ENCODE results near the gene TMEM250. TPM values are rescaled to one million over a fixed set of nuclear protein-coding genes. Genes with fewer than 3 reads are reported as not detected.

The TMEM250 gene
- total RNA-seq, 1 experiment from 2014 or later = 66.1 TPM

DNA sequence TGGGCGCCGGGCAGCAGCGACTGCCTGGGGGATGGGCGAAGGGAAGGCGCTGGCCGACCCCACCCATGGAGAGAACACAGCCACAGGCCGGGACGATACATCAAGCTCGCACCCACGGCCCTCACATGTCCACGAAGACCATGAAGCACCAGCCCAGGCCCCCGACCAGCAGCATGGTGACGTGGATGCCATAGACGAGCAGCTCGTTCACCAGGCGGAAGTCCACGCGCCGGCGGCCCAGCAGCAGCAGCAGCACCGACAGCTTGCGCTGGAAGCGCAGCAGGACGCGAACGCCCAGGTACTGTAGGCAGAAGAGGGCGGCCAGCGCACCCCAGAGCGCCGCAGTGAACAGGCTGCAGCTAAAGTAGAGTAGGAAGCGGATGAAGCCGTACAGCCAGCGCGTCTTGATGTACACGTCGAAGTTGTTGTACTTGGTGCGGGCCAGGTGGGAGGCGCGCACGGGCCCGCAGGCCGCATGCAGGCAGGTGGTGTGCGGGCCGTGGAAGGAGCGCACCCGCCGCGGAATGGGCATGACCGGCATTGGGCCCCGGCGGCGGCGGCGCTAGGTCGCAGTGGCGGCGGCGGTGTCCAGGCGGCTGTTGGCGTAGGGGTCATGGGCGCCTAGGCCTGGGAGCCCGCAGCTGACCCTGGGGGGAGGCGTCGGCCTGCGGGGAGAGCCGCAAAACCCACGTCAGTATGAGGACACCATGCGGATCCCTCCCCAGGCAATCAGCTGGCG lies 2.1 kb downstream of the TMEM250 start:
- DNase-seq = no peak
- Histone ChIP-seq H3K27me3 (ENCODE audit: control insufficient read depth, insufficient read depth, low read length) (no peaks in the 10 kb centered on the region), H3K36me3 (replicated peaks; ENCODE audit: control insufficient read depth, insufficient read depth, low read length) (no peaks in the 10 kb centered on the region), H3K4me3 (ENCODE audit: insufficient read depth, low read depth, low read length) (no peak overlapping the region)

DNA sequence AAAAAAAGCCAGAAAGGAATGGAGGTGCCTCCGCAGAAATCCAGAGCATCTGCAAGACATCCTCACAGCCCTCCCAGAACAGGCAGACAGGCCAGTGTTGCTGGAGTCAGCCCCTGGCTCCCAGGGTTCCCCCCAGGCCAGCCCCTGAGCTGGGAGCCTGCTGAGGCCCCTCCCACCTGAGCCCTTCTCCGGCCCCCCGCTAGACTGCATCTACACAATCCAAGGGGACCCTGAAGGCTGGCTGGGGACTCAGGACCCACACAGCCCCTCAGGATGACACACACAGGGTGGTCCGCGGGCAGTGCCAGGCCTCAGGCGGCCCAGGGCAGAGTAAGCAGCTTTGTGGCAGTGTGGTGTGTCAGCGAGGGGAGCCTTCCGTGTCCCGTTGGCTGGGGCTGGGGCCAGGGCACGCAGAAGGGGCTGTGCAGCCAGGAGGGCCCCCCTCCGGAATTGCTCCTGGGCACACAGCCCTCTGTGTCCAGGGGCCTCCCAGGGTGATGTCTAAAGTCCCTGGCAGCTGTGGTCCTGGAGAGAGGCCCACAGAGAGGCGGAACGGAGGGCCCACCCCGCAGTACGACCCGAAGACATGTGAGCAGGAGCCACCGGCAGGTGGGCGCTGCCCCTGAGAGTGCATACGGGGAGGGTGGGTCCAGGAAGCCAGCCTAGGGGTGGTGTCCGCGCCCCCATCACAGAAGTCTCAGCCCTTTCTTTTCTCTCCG lies 2.9 kb downstream of the TMEM250 start:
- no peak for DNase-seq
- Histone ChIP-seq H3K27me3 (ENCODE audit: control insufficient read depth, insufficient read depth, low read length) (no peaks in the 10 kb centered on the region), H3K4me3 (ENCODE audit: insufficient read depth, low read depth, low read length) (no peak overlapping the region), H3K36me3 (replicated peaks; ENCODE audit: control insufficient read depth, insufficient read depth, low read length) (no peaks in the 10 kb centered on the region)

GRCh38 chr9:136115206-136115605 lies 3.5 kb downstream of the TMEM250 start:
- DNase-seq = no peak
- H3K27me3 ChIP-seq (ENCODE audit: control insufficient read depth, insufficient read depth, low read length) = no peaks in the 10 kb centered on the region
- no peaks in the 10 kb centered on the region for H3K36me3 ChIP-seq (replicated peaks; ENCODE audit: control insufficient read depth, insufficient read depth, low read length)
- H3K4me3 ChIP-seq (ENCODE audit: insufficient read depth, low read depth, low read length) = no peak overlapping the region

- no peaks in the 10 kb centered on the region for H3K27me3 ChIP-seq (ENCODE audit: control insufficient read depth, insufficient read depth, low read length)
- no peak for DNase-seq
- no peak overlapping the region for H3K4me3 ChIP-seq (ENCODE audit: insufficient read depth, low read depth, low read length)
- H3K36me3 ChIP-seq (replicated peaks; ENCODE audit: control insufficient read depth, insufficient read depth, low read length) = no peaks in the 10 kb centered on the region
These were observed 4.1 kb downstream of the TMEM250 start for GRCh38 chr9:136114610-136115009.

DNA sequence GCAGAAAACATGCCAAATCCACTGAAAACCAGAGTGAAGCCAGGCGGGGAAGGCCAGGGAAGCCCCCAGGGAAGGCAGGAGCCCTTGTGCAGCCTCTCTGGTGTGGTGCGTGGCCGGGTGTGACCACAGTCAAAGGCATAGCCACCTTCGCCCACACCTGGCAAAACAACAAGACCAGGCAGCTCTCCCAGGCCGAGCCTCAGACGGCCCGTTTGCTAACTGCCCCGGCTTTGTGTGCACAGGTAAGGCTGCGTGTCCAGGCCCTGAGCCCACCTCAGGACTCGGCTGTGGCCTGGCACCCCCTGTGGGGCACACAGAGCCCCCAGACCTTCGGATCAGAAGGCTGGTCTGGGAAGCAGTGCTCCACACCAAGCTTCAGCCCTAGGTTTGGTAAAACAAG lies 6.1 kb downstream of the TMEM250 start:
- no peak overlapping the region for H3K4me3 ChIP-seq (ENCODE audit: insufficient read depth, low read depth, low read length)
- no peak for DNase-seq
- H3K36me3 ChIP-seq (replicated peaks; ENCODE audit: control insufficient read depth, insufficient read depth, low read length) = no peaks in the 10 kb centered on the region
- H3K27me3 ChIP-seq (ENCODE audit: control insufficient read depth, insufficient read depth, low read length) = no peaks in the 10 kb centered on the region

DNA sequence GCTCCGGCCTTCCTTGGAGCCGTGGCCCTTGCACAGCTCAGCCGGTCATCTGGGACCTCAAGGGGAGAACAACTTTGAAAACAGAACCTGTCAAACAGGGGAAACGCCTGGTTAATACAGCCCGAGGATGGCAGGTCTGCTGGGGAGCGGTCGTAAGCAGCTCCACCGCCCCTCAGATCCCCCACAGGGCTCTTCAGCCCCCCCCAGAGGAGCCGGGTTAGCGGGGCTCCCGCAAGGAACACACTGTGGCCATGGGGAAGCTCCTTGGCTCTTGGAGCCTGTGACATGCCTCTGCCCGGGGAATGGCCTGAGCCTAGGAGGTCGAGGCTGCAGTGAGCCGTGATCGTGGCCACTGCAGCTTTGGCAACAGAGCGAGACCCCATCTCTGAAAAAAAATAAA lies 6.8 kb downstream of the TMEM250 start:
- Histone ChIP-seq H3K4me3 (ENCODE audit: insufficient read depth, low read depth, low read length) (no peak overlapping the region), H3K36me3 (replicated peaks; ENCODE audit: control insufficient read depth, insufficient read depth, low read length) (no peaks in the 10 kb centered on the region), H3K27me3 (ENCODE audit: control insufficient read depth, insufficient read depth, low read length) (no peaks in the 10 kb centered on the region)
- DNase-seq = peak; percentile 71

DNA sequence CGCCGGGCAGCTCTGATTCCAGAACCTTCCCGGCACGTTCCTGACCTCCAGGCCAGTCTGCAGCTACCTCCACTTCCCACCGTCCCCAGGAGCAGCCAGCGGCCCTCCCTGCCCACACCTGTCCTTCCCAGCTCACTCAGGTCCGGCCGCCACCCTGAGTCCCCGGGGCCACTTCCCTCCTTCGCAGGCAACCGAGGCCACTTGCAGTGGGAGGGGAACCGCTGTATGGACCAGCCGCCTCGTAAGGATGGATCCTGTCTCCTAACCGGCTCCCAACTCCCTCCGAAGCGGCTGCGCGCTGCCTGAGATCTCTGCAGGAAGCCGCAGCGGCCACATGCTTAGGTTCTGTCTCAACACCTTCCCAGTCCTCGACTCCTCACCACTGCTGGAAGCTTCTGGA lies 7.5 kb downstream of the TMEM250 start:
- DNase-seq = peak; percentile 63
- no peaks in the 10 kb centered on the region for H3K27me3 ChIP-seq (ENCODE audit: control insufficient read depth, insufficient read depth, low read length)
- H3K4me3 ChIP-seq (ENCODE audit: insufficient read depth, low read depth, low read length) = no peak overlapping the region
- H3K36me3 ChIP-seq (replicated peaks; ENCODE audit: control insufficient read depth, insufficient read depth, low read length) = no peaks in the 10 kb centered on the region

DNA sequence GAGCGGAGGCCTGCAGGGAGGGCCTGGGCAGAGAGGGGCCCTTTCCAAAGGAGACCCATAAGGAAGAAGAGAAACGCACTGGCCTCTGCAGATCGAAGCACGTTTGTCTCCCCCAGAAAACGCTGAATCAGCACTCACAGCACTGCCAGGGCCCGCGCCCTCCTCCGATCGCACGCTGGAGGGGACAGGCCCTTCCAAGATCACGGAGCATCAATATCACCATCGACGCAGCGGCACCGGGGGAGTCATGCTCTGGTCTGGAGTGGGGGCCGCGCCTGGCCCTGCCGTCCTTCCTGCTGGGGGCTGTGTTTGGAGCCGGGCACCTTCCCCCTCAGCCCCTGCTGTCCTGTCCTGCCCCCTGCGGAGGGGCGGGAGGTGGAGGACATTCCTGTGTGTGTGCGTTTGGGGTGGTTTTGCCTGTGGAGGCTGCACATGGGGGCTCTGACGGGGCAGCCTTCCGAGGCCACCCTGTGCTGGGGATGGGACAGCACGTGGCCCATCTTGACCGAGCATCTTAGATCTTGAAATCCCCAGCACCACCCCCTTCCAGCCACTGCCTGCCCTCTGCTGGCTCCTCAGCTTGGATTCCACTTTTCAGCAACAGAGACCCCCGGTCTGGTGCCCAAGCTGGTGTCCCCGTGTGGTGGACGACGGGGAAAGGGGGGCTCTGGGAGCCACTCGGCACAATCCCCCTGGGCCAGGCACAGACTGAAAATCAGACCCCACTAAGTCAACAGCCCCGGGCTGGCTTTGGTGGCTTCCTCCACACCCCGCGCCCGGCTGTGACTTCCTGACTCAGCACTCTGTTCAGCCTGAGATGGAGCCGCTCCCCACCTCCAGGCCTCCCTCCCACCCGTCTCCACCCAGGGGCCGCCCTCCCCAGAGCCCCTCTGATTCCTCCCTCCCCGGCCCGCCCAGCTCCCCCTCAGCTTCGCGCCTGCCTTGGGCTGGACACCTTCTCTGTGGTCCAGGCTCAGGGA lies 8.3 kb downstream of the TMEM250 start:
- Histone ChIP-seq H3K36me3 (replicated peaks; ENCODE audit: control insufficient read depth, insufficient read depth, low read length) (no peaks in the 10 kb centered on the region), H3K4me3 (ENCODE audit: insufficient read depth, low read depth, low read length) (peak overlapping the region; percentile 40), H3K27me3 (ENCODE audit: control insufficient read depth, insufficient read depth, low read length) (no peaks in the 10 kb centered on the region)
- peak; percentile 88 for DNase-seq

- Histone ChIP-seq H3K4me3 (ENCODE audit: insufficient read depth, low read depth, low read length) (peak overlapping the region; percentile 40), H3K36me3 (replicated peaks; ENCODE audit: control insufficient read depth, insufficient read depth, low read length) (no peaks in the 10 kb centered on the region), H3K27me3 (ENCODE audit: control insufficient read depth, insufficient read depth, low read length) (no peaks in the 10 kb centered on the region)
- peak; percentile 96 for DNase-seq
These were observed 9.2 kb downstream of the TMEM250 start for GRCh38 chr9:136109351-136110081.

DNA sequence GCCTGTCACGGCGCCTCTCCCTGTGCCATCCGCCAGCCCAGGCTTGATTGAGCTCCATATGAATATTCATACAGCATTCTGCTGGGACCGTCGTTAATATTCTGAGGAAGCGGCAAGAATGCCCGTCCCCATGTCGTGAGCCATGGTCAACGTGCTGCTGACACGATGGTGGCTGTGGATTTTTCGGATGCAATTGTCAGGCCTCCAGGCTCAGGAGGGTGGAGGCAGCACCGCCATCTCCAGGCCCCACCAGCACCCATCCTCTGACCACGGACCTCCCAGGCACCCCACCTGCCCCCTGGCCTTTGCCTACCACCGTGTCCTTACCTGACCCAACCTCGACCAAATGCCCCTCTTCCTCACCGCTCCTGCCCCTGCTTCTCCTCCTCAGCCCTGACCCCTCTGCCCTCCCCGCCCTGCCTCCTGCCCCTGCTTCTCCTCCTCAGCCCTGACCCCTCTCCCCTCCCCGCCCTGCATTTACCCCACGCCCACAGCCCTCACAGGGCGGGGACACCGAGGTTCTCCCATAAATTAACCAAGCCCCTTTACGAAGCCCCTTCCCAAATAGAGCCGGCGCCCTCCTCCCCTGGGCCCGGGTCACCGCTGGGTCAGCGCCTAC lies 9.9 kb downstream of the TMEM250 start:
- no peak overlapping the region for H3K4me3 ChIP-seq (ENCODE audit: insufficient read depth, low read depth, low read length)

DNA sequence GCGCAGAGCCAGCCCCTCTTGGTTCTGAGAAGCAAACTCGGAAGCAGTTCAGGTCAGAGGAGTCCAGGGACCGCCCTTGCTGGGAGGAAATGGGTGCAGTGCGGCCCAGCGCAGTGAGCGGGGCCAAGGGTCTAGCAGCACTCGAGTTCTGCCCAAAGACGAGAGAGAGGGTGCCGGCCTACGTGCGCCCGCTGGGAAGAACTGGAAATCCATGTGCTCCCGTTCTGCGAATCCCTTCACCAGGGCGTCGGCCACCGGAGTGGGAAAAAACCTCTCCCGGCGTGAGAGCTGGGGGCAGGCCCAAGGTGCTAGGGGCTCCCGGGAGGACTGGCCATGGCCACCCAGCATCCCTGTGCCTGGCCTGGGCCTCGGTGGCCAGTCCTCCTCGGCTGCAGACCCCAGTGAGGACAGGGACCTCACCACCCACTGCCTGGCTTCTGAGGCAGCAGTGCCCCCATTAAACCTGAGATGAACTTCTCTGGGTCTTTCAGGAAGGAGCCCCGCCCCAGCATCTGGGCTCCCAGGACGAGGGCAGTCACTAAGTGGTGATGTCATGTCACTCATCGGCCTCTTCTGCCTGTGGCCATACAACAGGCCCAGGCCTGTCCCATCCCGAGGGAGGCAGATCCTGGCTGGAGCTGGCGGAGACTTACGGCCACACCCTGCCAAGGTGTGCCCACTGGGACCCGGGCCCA lies 10.6 kb downstream of the TMEM250 start:
- no peak for DNase-seq
- Histone ChIP-seq H3K4me3 (ENCODE audit: insufficient read depth, low read depth, low read length) (no peak overlapping the region), H3K36me3 (replicated peaks; ENCODE audit: control insufficient read depth, insufficient read depth, low read length) (no peaks in the 10 kb centered on the region), H3K27me3 (ENCODE audit: control insufficient read depth, insufficient read depth, low read length) (no peaks in the 10 kb centered on the region)

More for the DNA sequence above, 9.9 kb downstream of the TMEM250 start:
- Histone ChIP-seq H3K27me3 (ENCODE audit: control insufficient read depth, insufficient read depth, low read length) (no peaks in the 10 kb centered on the region), H3K36me3 (replicated peaks; ENCODE audit: control insufficient read depth, insufficient read depth, low read length) (no peaks in the 10 kb centered on the region)
- peak; percentile 70 for DNase-seq

DNA sequence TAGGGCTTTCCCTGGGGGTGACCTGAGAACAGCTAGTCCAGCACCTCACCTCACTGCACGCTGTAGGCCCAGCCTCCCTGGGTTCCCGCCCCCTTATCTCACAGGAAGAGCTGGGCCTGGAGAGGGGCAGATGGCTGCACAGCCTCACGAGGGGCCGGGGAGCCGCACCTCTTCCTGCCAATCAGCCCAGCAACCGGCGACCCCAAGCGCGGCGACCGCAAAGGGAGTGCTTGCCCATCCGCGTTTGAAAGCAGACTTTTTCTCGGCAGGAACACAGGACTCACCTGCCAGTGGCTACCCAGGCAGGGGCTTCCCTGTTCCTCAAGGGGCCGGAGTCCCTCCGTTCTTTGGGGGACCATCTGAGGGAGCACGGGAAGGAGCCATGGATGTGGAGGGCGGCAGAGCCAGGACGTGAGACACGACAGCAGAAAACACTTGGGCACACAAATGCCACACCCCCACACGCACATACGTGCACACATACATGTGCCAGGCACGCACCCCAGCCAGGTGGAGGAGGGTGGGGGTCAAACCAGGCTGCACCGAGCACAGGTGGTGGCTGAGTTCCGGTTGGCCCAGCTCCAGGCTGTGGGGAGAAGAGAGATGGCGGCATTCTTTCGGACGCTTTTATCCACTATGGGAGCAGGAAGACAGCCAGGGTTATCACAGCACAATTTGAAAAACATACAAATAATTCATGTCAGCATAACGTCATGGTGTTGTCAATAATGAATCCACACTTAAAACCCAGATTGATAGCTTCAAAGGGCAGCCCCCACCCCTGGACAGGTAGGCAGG lies 11.3 kb downstream of the TMEM250 start:
- Histone ChIP-seq H3K36me3 (replicated peaks; ENCODE audit: control insufficient read depth, insufficient read depth, low read length) (no peaks in the 10 kb centered on the region), H3K4me3 (ENCODE audit: insufficient read depth, low read depth, low read length) (no peak overlapping the region), H3K27me3 (ENCODE audit: control insufficient read depth, insufficient read depth, low read length) (no peaks in the 10 kb centered on the region)
- DNase-seq = peak; percentile 73

Data from H7 (cell line).